HepG2 (cell line): ENCODE results near the gene GPR25. TPM values are rescaled to one million over a fixed set of nuclear protein-coding genes. Genes with fewer than 3 reads are reported as not detected.
A peak's percentile ranks its signal among the peaks of the same experiment; 100 is the strongest.

Experiments
- ATAC-seq: fragments of 200-7000 bp; cut with Tn5 transposase; 3 replicates; pipeline ENCODE4 v1.9.1; 2020; ENCODE audit warnings: mild to moderate bottlenecking, moderate library complexity
- BruUV-seq: library from RNA; stranded (reverse); fragments of 400-500 nt; replicated peaks from 2 replicates; lab custom pipeline; 2021; lab: Mats Ljungman, UMichigan
- CTCF ChIA-PET: fragments of 300-600 bp; formaldehyde crosslinking; extraction: SDS; loops from one replicate; lab custom pipeline; 2021; ENCODE audit warnings: low total read pairs, inconsistent platforms, low intra/inter-chr PET ratio; lab: Yijun Ruan, JAX
- POLR2A ChIA-PET: fragments of 350-600 bp; sonication (Branson Sonifier 250); formaldehyde crosslinking; loops from one replicate; lab custom pipeline; 2020; ENCODE audit warnings: antibody characterized with exemption, inconsistent platforms; lab: Yijun Ruan, JAX
- DNase-seq: peaks from one replicate; pipeline ENCODE4 v3.0.0-alpha.2; 2015; ENCODE audit warnings: low spot score
- FAIRE-seq: peaks from 3 replicates; lab custom pipeline; 2011; peaks lifted over from hg19 to GRCh38; lab: Jason Lieb, UNC
- H2AFZ ChIP-seq: one replicate; pipeline ENCODE4 v1.6.1; 2011; ENCODE audit warnings: low read length, inconsistent platforms
- H3K27ac ChIP-seq: fragments of 300-600 bp; 3 replicates; pipeline ENCODE4 v1.8.0; 2011; ENCODE audit warnings: mixed run types, mild to moderate bottlenecking, mixed read lengths, low read length, inconsistent platforms; ENCODE audit not compliant: insufficient read depth; ENCODE audit errors: extremely low read length
- H3K27me3 ChIP-seq, 2 experiments: fragments of 200-600 bp in 1 of 2; 2 replicates in 1 of 2; 3 replicates in 1 of 2; pipeline versions ENCODE4 v1.6.0 to v1.8.0; 2011; ENCODE audit warnings: low read length in 2 of 2, mild to moderate bottlenecking in 2 of 2, moderate library complexity in 2 of 2, inconsistent platforms in 1 of 2; ENCODE audit not compliant: insufficient read depth in 2 of 2, control insufficient read depth in 1 of 2
- H3K36me3 ChIP-seq, 2 experiments: fragments of 200-600 bp in 1 of 2; replicated peaks in 1 of 2; 2 replicates in 1 of 2; 3 replicates in 1 of 2; pipeline versions ENCODE4 v1.5.1 to v1.8.0; 2011; ENCODE audit warnings: low read length in 2 of 2, inconsistent platforms in 1 of 2; ENCODE audit not compliant: insufficient read depth in 2 of 2, control insufficient read depth in 1 of 2
- H3K4me1 ChIP-seq: 2 replicates; pipeline ENCODE4 v1.5.1; 2012; ENCODE audit warnings: low read length, inconsistent platforms; ENCODE audit not compliant: insufficient read depth
- H3K4me2 ChIP-seq: 2 replicates; pipeline ENCODE4 v1.6.0; 2011; ENCODE audit warnings: low read depth, low read length, inconsistent platforms
- H3K4me3 ChIP-seq, 3 experiments: fragments of 200-600 bp in 1 of 3; sonication (generic), shearing (Covaris generic) in 1 of 3; replicated peaks in 1 of 3; 2 replicates each; pipeline ENCODE4 v1.5.1; 2011 to 2016; ENCODE audit warnings: low read length in 3 of 3, inconsistent platforms in 2 of 3, low read depth in 2 of 3, mild to moderate bottlenecking in 2 of 3, control low read depth in 1 of 3, mixed read lengths in 1 of 3; ENCODE audit not compliant: insufficient read depth in 1 of 3
- H3K79me2 ChIP-seq: one replicate; pipeline ENCODE4 v1.6.1; 2011; ENCODE audit warnings: low read length, inconsistent platforms; ENCODE audit not compliant: insufficient read depth
- H3K9ac ChIP-seq: 2 replicates; pipeline ENCODE4 v1.6.0; 2011; ENCODE audit warnings: mild to moderate bottlenecking, low read depth, low read length, inconsistent platforms; ENCODE audit not compliant: insufficient read depth
- H3K9me3 ChIP-seq: 2 replicates; pipeline ENCODE4 v1.5.1; 2012; ENCODE audit warnings: mild to moderate bottlenecking, low read length
- H4K20me1 ChIP-seq: 2 replicates; pipeline ENCODE4 v1.6.0; 2011; ENCODE audit warnings: inconsistent platforms, mild to moderate bottlenecking, low read length, moderate library complexity; ENCODE audit not compliant: insufficient read depth
- AGO2 ChIP-seq: fragments of 200-400 bp; formaldehyde crosslinking; optimal IDR thresholded peaks from 2 replicates; pipeline ENCODE3; 2017; ENCODE audit warnings: mild to moderate bottlenecking, low read depth, low read length, moderate library complexity
- ETV6 ChIP-seq: sonication (generic); formaldehyde crosslinking; conservative IDR thresholded peaks from 2 replicates; pipeline ENCODE4 v1.4.0; 2020; ENCODE audit warnings: missing genetic modification reagents
- KDM5B ChIP-seq: sonication (generic); formaldehyde crosslinking; IDR thresholded peaks from 2 replicates; pipeline ENCODE4 v1.4.0; 2020; ENCODE audit warnings: missing genetic modification reagents, mild to moderate bottlenecking, borderline replicate concordance
- POLR2G ChIP-seq: fragments of 200-400 bp; formaldehyde crosslinking; IDR thresholded peaks from 2 replicates; pipeline ENCODE4 v1.6.1; 2018; ENCODE audit warnings: mild to moderate bottlenecking, low read depth, low read length, moderate library complexity
- RBFOX2 ChIP-seq: fragments of 200-400 bp; formaldehyde crosslinking; IDR thresholded peaks from 2 replicates; pipeline ENCODE4 v1.6.1; 2017; ENCODE audit warnings: low read depth, mild to moderate bottlenecking, low read length
- SETDB1 ChIP-seq: sonication (generic); formaldehyde crosslinking; IDR thresholded peaks from 2 replicates; pipeline ENCODE4 v1.5.1; 2020; ENCODE audit warnings: missing genetic modification reagents, mild to moderate bottlenecking, borderline replicate concordance
- SOX13 ChIP-seq, 3 experiments: fragments of 450-650 bp in 1 of 3; sonication (generic) in 1 of 3; formaldehyde crosslinking in 1 of 3; IDR thresholded peaks in 2 of 3; conservative IDR thresholded peaks in 1 of 3; 2 replicates each; pipeline versions ENCODE4 v1.5.0 to v1.6.1; 2016 to 2020; ENCODE audit warnings: antibody characterized with exemption in 1 of 3, mild to moderate bottlenecking in 1 of 3, missing compliant biosample characterization in 1 of 3, missing genetic modification reagents in 1 of 3, moderate library complexity in 1 of 3
- TAF15 ChIP-seq: fragments of 200-400 bp; formaldehyde crosslinking; IDR thresholded peaks from one replicate; pipeline ENCODE4 v1.6.1; 2018; ENCODE audit warnings: mild to moderate bottlenecking, low read depth, low read length; ENCODE audit not compliant: poor library complexity, severe bottlenecking
- ZNF546 ChIP-seq: sonication (generic); formaldehyde crosslinking; conservative IDR thresholded peaks from 2 replicates; pipeline ENCODE4 v1.8.1; 2023; ENCODE audit warnings: mild to moderate bottlenecking, missing genetic modification reagents
- WGBS: methylation state at CpG from one replicate; pipeline ENCODE4 v1.1.6; 2017; ENCODE audit warnings: low lambda C conversion rate; 5-methylcytosine and 5-hydroxymethylcytosine counted together
- in situ Hi-C: cut with HindIII; loops from 2 replicates; pipeline ENCODE4 v1.10.0; 2017; ENCODE audit warnings: low pct_unique_long_range_greater_than_20kb; ENCODE audit not compliant: extremely low pct_ligation_motif_present
- intact Hi-C: fragments of 100-400 bp; cut with micrococcal nuclease; formaldehyde crosslinking; loops from one replicate; pipeline ENCODE4 v1.10.0; 2022; ENCODE audit not compliant: unreplicated experiment
- polyA plus RNA-seq, 8 experiments: library from polyadenylated mRNA; depleted of rRNA in 3 of 8; stranded (reverse) in 7 of 8; unstranded in 1 of 8; fragments of >200 nt; fragmentation: Illumina TruSeq in 4 of 8; extraction: Trizol in 4 of 8; gene quantifications; 2 replicates each; pipeline versions ENCODE4 v1.2.1 to v1.2.3, GENCODE V29; 2011 to 2016; ENCODE audit warnings: low read depth in 4 of 8, missing spikeins in 1 of 8, mixed read lengths in 1 of 8; ENCODE audit not compliant: insufficient read depth in 1 of 8
- total RNA-seq, 5 experiments: library from RNA; depleted of rRNA; stranded (reverse); fragments of >200 nt; fragmentation: Illumina TruSeq; extraction: Trizol; gene quantifications; 2 replicates each; pipeline ENCODE4 v1.2.3, GENCODE V29; 2016; ENCODE audit warnings: low read depth in 1 of 5
- TF ChIP-seq, protein P1 (sequence below): sonication (generic); formaldehyde crosslinking; IDR thresholded peaks from 2 replicates; pipeline ENCODE4 v1.4.0; 2020; ENCODE audit warnings: missing genetic modification reagents
- TF ChIP-seq, protein P2 (sequence below): sonication (generic); formaldehyde crosslinking; IDR thresholded peaks from 2 replicates; pipeline ENCODE4 v1.8.1; 2023; ENCODE audit warnings: mild to moderate bottlenecking, inconsistent platforms, moderate library complexity, missing genetic modification reagents, borderline replicate concordance
- TF ChIP-seq, protein P3 (sequence below): sonication (generic); formaldehyde crosslinking; IDR thresholded peaks from 2 replicates; pipeline ENCODE4; 2020; ENCODE audit warnings: missing genetic modification reagents, mild to moderate bottlenecking, borderline replicate concordance

The GPR25 gene
- total and polyA plus RNA-seq, 2 of the 13 experiments (the other 11 are each of a cell fraction or from before 2014, with no cell fraction given), result not detected

GRCh38 chr1:200916152-200916551 is 43.4 kb downstream of the GPR25 start:
- no TSS peak for BruUV-seq
- Histone ChIP-seq H3K36me3 (peaks cover 3 to 8% of the 10 kb centered on the region in 2 experiments; a peak in 4 of 5 replicates), H3K27me3 (no peaks in the 10 kb centered on the region), H3K27ac (no peak overlapping the region), H3K79me2 (no peaks in the 10 kb centered on the region), H3K4me1 (peaks cover 27% of the 10 kb centered on the region), H3K9me3 (no peaks in the 10 kb centered on the region), H2AFZ (no peak overlapping the region), H3K9ac (no peak overlapping the region), H3K4me2 (no peak overlapping the region), H4K20me1 (no peaks in the 10 kb centered on the region), H3K4me3 (no peak overlapping the region)
- in situ Hi-C loops (no loop called here), intact Hi-C loops (no loop called here)
- ChIA-PET CTCF (no interaction called here), POLR2A (interaction anchor here (1.1 to 2.0 kb wide), 7 partner anchors 11 to 28 kb away, joined by 3 to 10 read pairs (median 4); partner anchors contain the start of gene INAVA)
- DNase-seq, result no peak
- WGBS, result 90% methylated on average over 12 of the region's 22 CpGs
- no peak for FAIRE-seq
- peak; percentile 32 for ATAC-seq
- peak; percentile 40; the same call in 1 of the 2 replicates for TF ChIP-seq RBFOX2
- no peak for TF ChIP-seq KDM5B (CRISPR knock-in tag)
- no peak for TF ChIP-seq TAF15
- TF ChIP-seq AGO2, result peak; percentile 93
- TF ChIP-seq ETV6 (CRISPR knock-in tag), result no peak
- no peak for TF ChIP-seq ZNF546 (CRISPR knock-in tag)
- TF ChIP-seq SETDB1 (CRISPR knock-in tag), result no peak
- 0 out of 2 replicates have a peak, but pooled peaks have one; percentile 24 for TF ChIP-seq POLR2G
- TF ChIP-seq, protein P1, sequence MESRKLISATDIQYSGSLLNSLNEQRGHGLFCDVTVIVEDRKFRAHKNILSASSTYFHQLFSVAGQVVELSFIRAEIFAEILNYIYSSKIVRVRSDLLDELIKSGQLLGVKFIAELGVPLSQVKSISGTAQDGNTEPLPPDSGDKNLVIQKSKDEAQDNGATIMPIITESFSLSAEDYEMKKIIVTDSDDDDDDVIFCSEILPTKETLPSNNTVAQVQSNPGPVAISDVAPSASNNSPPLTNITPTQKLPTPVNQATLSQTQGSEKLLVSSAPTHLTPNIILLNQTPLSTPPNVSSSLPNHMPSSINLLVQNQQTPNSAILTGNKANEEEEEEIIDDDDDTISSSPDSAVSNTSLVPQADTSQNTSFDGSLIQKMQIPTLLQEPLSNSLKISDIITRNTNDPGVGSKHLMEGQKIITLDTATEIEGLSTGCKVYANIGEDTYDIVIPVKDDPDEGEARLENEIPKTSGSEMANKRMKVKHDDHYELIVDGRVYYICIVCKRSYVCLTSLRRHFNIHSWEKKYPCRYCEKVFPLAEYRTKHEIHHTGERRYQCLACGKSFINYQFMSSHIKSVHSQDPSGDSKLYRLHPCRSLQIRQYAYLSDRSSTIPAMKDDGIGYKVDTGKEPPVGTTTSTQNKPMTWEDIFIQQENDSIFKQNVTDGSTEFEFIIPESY (CRISPR knock-in tag), result peak; percentile 98
- TF ChIP-seq SOX13 (IDR thresholded peaks at IDR 0.05), result no peak
- no peak for TF ChIP-seq SOX13 (CRISPR knock-in tag; conservative IDR thresholded peaks at IDR 0.05 in 1 of 2, IDR thresholded peaks at IDR 0.05 in 1 of 2)
- TF ChIP-seq, protein P2, sequence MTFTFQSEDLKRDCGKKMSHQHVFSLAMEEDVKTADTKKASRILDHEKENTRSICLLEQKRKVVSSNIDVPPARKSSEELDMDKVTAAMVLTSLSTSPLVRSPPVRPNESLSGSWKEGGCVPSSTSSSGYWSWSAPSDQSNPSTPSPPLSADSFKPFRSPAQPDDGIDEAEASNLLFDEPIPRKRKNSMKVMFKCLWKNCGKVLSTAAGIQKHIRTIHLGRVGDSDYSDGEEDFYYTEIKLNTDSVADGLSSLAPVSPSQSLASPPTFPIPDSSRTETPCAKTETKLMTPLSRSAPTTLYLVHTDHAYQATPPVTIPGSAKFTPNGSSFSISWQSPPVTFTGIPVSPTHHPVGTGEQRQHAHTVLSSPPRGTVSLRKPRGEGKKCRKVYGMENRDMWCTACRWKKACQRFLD (CRISPR knock-in tag), result no peak
- TF ChIP-seq, protein P3, sequence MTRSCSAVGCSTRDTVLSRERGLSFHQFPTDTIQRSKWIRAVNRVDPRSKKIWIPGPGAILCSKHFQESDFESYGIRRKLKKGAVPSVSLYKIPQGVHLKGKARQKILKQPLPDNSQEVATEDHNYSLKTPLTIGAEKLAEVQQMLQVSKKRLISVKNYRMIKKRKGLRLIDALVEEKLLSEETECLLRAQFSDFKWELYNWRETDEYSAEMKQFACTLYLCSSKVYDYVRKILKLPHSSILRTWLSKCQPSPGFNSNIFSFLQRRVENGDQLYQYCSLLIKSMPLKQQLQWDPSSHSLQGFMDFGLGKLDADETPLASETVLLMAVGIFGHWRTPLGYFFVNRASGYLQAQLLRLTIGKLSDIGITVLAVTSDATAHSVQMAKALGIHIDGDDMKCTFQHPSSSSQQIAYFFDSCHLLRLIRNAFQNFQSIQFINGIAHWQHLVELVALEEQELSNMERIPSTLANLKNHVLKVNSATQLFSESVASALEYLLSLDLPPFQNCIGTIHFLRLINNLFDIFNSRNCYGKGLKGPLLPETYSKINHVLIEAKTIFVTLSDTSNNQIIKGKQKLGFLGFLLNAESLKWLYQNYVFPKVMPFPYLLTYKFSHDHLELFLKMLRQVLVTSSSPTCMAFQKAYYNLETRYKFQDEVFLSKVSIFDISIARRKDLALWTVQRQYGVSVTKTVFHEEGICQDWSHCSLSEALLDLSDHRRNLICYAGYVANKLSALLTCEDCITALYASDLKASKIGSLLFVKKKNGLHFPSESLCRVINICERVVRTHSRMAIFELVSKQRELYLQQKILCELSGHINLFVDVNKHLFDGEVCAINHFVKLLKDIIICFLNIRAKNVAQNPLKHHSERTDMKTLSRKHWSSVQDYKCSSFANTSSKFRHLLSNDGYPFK (CRISPR knock-in tag), result no peak
